OCI-M2 (cell line): ENCODE results near the gene RTP3.

Experiments used
- DNase-seq: peaks from one replicate; lab custom pipeline; 2025; ENCODE audit not compliant: unreplicated experiment; lab: John Stamatoyannopoulos, UW

RTP3 gene

GRCh38 chr3:46497556-46498265 lies at the start of gene RTP3:
Gene RTP3 (plus strand): TSS chr3:46497976. CDS start chr3:46498063, 87 bp downstream.
- no peak for DNase-seq

GRCh38 chr3:46448721-46449120 lies 49.1 kb upstream of the RTP3 start:
- no peak for DNase-seq

- no peak for DNase-seq
Observed at GRCh38 chr3:46449755-46450552, 47.8 kb upstream of the RTP3 start.

GRCh38 chr3:46453526-46454208 lies 44.1 kb upstream of the RTP3 start:
- DNase-seq: no peak

GRCh38 chr3:46454209-46454595 lies 43.6 kb upstream of the RTP3 start:
- no peak for DNase-seq

GRCh38 chr3:46454606-46455005 lies 43.2 kb upstream of the RTP3 start:
- DNase-seq: no peak

DNA sequence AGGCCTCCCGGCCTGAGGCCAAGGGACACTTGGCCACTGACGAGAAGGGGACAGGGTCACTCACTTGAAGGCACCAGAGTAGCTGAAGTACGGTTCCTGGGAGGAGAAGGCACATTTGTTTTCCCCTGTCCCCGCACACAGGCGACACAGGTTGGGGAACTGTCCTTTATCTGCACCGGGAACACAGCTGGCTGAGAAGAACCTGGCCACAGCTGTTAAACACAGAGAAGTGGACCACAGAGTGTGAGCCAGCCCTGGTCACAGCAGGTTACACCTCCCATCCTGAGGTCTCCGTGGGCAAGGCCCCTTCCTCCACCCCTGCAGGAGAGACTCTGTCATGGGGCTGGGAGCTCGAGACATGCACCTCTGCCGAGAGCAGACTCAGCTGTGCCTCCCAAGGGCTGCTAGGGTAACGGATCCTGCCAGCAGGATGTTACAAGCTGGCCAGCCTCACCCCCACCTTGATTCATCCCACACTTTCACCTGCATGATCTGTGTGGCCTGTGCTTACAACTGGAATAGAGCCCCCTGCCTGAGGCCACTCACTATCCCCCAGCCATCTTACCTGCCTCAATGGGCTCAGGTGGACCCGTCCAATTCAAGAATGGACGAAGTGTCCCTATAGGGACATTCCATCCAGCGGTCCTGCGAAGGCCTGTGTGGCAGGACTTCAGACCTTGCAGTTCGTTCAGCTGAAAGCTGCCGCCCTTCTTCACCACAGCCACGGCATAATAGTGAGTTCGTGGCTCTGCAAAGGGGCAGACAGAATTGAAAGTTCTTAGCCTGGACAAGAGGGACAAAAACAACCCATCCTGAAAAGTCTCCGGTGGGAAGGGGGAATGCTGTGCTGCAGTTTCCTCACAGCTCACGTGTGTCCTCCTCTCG lies 42.3 kb upstream of the RTP3 start:
- DNase-seq: no peak

- no peak for DNase-seq
Observed at GRCh38 chr3:46456118-46456517, 41.7 kb upstream of the RTP3 start.

DNA sequence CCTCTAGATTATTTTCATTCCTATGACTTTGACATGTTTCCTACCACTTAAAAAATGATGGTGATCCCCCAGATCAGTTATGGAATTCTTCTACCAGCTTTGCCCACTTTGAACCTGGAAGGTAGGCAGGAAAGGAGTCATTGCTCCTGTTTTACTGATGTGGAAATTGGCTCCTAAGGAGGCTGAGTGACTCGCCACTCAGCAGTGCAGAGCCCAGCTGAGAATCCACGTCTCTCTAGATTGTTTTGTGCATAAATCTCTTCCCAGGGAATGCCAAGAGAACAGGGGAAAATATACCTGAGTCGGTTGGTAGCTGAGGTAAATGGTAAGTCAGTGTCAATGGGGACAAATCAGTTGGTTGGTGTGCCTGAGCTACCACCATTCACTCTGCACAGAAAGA lies 37.7 kb upstream of the RTP3 start:
- DNase-seq: no peak

DNA sequence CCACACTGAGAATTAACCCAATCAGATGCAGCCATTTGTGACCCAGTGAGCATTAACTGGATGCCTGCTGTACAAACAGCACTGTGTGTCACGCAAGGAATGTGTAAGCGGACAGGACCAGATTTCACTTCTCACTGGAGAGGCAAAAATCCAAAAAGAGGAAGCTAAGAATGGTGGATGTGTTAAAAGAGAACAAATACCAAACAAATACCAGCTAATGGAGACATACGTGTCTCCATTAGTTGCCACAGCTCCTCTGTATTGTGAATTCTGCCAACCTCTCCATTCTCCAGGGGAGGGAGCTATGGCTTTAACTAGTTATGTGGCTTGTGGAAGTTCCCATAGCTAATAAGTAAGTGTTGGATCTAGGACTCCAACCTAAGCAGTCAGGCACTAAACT lies 35.7 kb upstream of the RTP3 start:
- no peak for DNase-seq

GRCh38 chr3:46462511-46462910 lies 35.3 kb upstream of the RTP3 start:
- DNase-seq: no peak

DNA sequence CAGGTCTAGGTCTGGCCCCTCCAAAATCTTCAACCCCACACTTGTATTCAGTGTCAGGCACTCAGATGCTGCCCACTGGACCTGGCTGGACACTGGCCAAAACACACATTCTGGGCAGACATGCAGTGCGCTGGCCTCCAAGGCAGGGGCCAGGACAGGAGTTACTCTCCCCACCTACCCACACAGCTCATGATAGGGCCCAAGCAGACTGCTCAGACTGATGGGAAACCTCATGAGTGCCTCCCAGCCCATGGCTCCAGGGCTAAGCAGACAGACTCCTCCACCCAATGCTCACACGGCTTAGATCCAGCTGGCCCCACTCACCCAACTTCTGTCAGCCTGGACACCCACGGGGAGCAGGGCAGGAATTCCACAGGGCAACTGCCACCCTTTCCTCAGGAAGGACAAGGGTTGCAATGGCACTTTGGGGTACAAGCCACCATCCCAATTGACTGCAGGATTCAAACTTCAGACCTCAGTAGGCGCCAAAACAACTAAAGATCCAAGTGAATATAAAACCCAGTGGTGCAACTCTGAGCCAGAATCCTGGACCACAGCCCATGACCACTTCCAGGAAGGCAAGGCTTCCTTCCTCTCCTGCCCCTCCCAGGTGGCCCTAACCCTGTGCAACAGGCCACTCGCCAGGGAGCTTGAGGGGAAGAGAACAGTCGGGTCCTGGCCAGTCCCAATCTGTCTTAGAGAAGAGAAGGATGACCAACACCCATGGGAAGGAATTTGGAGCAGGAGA lies 34.5 kb upstream of the RTP3 start:
- no peak for DNase-seq

GRCh38 chr3:46463868-46464241 lies 33.9 kb upstream of the RTP3 start:
- no peak for DNase-seq

GRCh38 chr3:46464326-46465195 lies 33.2 kb upstream of the RTP3 start, which contains the start of gene LTF:
Gene LTF (minus strand): TSS chr3:46464905. CDS start chr3:46464867, 38 bp downstream.
- no peak for DNase-seq

DNA sequence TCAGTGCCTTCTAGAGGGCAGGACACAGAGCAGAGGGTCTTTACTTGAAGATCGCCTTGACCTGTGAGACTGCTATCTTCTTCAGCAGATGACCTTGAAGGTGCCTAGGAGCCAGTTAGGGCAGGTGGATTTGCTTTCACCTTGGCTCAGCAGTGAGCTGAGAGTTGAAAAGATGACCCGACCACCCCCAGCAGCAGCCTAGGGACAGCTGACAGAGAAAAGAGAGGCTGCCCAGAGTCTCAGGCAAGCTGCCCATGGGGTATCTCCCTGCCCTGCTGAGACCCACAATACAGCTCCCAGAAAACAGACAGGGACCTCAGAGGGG lies 32.6 kb upstream of the RTP3 start:
- DNase-seq: no peak

- DNase-seq: no peak
Observed at GRCh38 chr3:46466273-46466672, 31.5 kb upstream of the RTP3 start.

GRCh38 chr3:46466871-46467403 lies 30.8 kb upstream of the RTP3 start:
- no peak for DNase-seq

DNA sequence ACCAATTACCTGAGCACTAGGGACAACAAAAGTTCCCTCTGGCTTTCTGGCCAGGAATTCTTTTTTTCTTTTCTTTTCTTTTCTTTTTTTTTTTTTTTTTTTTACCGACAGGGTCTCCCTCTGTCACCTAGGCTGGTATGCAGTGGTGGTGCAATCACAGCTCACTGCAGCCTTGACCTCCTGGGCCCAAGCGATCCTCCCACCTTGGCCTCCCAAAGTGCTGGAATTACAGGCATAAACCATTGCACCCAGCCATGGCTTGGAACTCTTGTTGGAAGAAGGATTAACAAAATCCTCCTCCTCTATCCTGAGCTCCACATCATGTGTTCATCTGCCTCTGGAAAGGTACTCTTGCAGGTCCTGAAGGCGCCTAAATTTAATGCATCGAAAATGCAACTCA lies 30.2 kb upstream of the RTP3 start:
- DNase-seq: no peak
